HG03103 (cell line): ENCODE results near the gene GP2.

ENCODE experiments used
- ATAC-seq: cut with Tn5 transposase; IDR thresholded peaks from one replicate; pipeline ENCODE4 v1.9.1; 2021; ENCODE audit warnings: low read depth; ENCODE audit not compliant: unreplicated experiment

The GP2 gene

GRCh38 chr16:20308266-20308665, 19.0 kb downstream of the GP2 start:
- ATAC-seq = no peak

GRCh38 chr16:20307791-20308190, 19.5 kb downstream of the GP2 start:
- no peak for ATAC-seq

GRCh38 chr16:20307240-20307671, 20.1 kb downstream of the GP2 start:
- no peak for ATAC-seq

GRCh38 chr16:20306401-20306800, 20.9 kb downstream of the GP2 start:
- no peak for ATAC-seq

GRCh38 chr16:20303012-20303411, 24.3 kb downstream of the GP2 start:
- ATAC-seq = no peak

- no peak for ATAC-seq
These were observed 24.9 kb downstream of the GP2 start for GRCh38 chr16:20302389-20302788.

GRCh38 chr16:20301840-20302239, 25.5 kb downstream of the GP2 start:
- no peak for ATAC-seq

GRCh38 chr16:20300312-20301097, 26.8 kb downstream of the GP2 start:
- no peak for ATAC-seq

- ATAC-seq = no peak
These were observed 28.9 kb downstream of the GP2 start for GRCh38 chr16:20298452-20298851.

- no peak for ATAC-seq
These were observed 35.8 kb downstream of the GP2 start for GRCh38 chr16:20291208-20292206.

GRCh38 chr16:20289571-20289970, 37.7 kb downstream of the GP2 start:
- ATAC-seq = no peak

- no peak for ATAC-seq
These were observed 41.3 kb downstream of the GP2 start for GRCh38 chr16:20285993-20286499.

GRCh38 chr16:20280259-20280658, 47.1 kb downstream of the GP2 start:
- no peak for ATAC-seq

- ATAC-seq = no peak
These were observed 55.4 kb downstream of the GP2 start for GRCh38 chr16:20271893-20272292.

- ATAC-seq = no peak
These were observed 58.9 kb downstream of the GP2 start for GRCh38 chr16:20268409-20268808.

- no peak for ATAC-seq
These were observed 62.3 kb downstream of the GP2 start for GRCh38 chr16:20265019-20265418.

GRCh38 chr16:20263138-20263855, 64.0 kb downstream of the GP2 start:
- no peak for ATAC-seq

GRCh38 chr16:20262248-20262647, 65.1 kb downstream of the GP2 start:
- ATAC-seq = no peak

- no peak for ATAC-seq
These were observed 66.9 kb downstream of the GP2 start for GRCh38 chr16:20260215-20261009.
